GM18951 (cell line): ENCODE data around the gene HS6ST2.

ENCODE experiments used
- POLR2A ChIP-seq: IDR thresholded peaks from 4 replicates; pipeline ENCODE4 v1.6.1; 2011; ENCODE audit warnings: mild to moderate bottlenecking; ENCODE audit not compliant: insufficient read length, insufficient read depth; ENCODE audit errors: extremely low read depth
- in situ Hi-C: fragments of 300-500 bp; cut with MboI; formaldehyde crosslinking; loops from one replicate; pipeline ENCODE4 v1.12.0; 2022; ENCODE audit warnings: low sequenced_read_pairs, mixed read lengths, inconsistent platforms; ENCODE audit not compliant: unreplicated experiment

HS6ST2 gene

GRCh38 chrX:132820675-132821074, 137.8 kb downstream of the HS6ST2 start:
- in situ Hi-C loops, result no loop called here
- no peak for TF ChIP-seq POLR2A

DNA sequence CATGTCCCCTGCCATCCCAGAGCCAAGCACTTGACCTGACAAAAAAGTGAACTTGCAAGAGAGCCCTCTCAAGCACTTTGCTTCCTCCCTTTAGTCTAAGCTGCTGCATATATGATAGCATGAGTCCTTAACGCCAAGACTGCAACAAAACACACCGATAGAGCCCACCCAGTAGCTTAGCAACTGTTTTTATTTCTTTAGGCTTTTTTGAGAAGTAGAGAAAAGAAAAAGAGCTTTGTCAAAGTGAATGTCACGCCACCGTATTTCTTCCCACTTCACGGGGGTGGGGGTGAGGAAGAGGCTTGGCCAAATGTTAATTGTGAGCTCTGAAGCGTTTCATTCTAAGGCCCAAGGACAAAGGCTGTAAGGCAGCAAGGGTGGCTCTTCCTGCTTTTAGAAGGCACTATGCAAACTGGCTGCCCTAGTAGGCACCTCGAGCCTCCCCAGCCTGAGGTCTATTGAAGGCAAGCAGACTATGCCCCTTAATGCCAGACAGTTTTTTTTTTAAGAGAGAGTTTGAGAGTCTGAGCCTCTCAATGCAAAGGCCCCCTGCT, 138.6 kb downstream of the HS6ST2 start:
- TF ChIP-seq POLR2A, result no peak
- in situ Hi-C loops, result no loop called here

DNA sequence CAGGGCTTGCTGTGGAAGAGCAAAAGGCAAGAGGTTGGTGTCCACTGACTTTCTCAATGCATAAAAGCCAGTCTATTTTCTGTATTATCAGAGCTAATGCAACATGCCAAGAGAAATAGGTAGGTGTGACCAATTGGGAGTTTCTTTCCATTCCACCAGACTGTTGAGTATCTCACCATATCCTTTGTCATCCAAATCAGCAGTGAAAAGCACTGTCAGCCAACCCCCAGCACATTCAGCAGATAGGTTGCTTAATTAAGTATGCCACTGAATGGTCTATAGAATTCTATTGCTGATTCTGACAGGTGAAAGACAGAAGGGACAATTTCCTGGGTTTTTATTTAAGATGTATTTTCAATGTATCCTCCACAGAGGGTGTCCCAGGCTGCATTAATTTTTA, 139.8 kb downstream of the HS6ST2 start:
- in situ Hi-C loops, result no loop called here
- TF ChIP-seq POLR2A, result no peak

DNA sequence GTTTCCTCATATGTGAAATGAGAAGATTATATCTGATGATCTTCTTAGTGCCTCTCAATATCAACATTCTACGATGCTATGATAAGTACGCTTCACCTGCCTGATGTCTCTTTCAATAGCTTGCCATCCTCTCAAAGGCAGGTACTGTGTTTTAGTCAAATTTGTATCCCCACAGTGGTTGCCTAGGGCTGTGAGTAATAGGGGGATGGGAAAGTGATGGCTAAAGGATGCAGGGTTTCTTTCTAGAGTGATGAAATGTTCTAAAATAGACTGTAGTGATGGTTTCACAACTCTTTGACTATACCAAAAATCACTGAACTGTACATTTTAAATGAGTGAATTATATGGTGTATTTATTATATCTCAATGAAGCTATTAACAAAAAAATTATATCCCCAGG, 142.8 kb downstream of the HS6ST2 start:
- in situ Hi-C loops, result no loop called here
- TF ChIP-seq POLR2A, result no peak

GRCh38 chrX:132810964-132811712, 147.3 kb downstream of the HS6ST2 start:
- in situ Hi-C loops, result no loop called here

DNA sequence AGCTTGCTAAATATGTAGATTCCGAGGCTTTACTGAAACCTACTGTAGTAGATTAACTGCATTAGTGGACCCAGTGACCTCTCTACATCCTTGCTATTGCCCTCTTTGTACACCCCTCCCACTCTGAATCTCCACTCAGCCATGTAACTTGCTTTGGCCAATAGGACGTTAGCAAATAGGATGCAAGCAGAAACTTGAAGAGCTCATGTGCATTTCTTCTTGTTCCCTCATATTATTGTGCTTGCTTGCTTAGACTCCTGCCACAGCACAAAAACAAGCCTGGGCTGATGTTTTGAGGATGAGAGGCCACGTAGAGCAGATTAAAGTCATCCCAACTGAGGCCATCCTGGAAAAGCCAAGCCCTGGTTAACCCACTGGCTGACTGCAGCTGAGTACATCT, 147.9 kb downstream of the HS6ST2 start:
- TF ChIP-seq POLR2A, result no peak
- in situ Hi-C loops, result no loop called here

More at GRCh38 chrX:132810964-132811712, 147.3 kb downstream of the HS6ST2 start:
- TF ChIP-seq POLR2A, result no peak

GRCh38 chrX:132809581-132809980, 148.8 kb downstream of the HS6ST2 start:
- TF ChIP-seq POLR2A, result no peak
- in situ Hi-C loops, result no loop called here

DNA sequence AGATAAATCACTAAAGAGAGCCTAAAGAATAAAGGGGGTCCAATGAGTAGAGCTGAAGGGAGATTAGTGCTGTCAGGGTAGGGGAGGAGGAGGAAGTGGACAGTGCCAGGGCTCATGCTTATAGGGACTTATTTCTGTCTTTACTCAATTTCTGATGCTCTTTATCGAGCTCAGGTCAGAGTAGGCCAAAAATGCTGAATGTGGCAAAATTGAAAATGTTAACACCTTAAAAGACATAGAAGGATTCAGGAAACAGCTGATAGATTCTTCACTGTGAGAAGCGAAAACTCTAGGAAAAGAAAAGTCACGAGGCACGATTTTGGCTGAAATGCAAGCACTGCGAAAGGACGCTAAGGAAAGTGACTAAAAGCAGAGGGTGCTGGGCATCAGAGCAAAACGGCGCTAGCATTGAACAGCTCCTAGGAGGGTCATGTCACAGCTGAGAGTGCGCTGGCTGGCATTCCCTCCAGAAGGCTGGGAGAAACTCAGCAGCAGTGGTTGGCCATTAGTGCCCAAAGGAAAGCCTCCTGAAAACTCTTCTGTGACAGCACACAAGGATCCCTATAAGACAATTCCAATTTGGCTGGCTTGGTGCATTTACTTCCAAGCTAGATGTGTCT, 150.9 kb downstream of the HS6ST2 start:
- no peak for TF ChIP-seq POLR2A

GRCh38 chrX:132802033-132802432, 156.4 kb downstream of the HS6ST2 start:
- no peak for TF ChIP-seq POLR2A
- in situ Hi-C loops, result no loop called here

More for the DNA sequence above, 150.9 kb downstream of the HS6ST2 start:
- in situ Hi-C loops, result no loop called here

DNA sequence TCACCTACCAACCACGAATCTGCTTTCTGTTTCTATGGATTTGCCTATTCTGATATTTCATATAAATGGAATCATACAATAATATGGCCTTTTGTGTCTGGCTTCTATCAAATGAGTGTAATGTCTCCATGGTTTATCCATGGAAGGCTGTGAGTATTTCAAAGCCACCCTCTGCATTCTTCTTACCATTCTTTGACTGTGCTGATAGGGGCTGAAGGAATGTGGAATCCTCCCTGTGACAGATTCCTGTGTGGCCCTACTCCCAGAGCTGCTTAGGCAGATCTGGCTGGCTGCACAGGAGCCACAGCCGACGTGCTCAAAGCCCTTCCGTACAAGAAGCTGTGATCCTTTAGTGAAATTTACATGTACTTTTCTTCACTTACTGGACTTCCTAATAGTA, 163.2 kb downstream of the HS6ST2 start:
- TF ChIP-seq POLR2A, result no peak
- in situ Hi-C loops, result no loop called here

- in situ Hi-C loops, result no loop called here
- no peak for TF ChIP-seq POLR2A
Observed at GRCh38 chrX:132791714-132792113, 166.7 kb downstream of the HS6ST2 start.

GRCh38 chrX:132790329-132790728, 168.1 kb downstream of the HS6ST2 start:
- in situ Hi-C loops, result no loop called here

DNA sequence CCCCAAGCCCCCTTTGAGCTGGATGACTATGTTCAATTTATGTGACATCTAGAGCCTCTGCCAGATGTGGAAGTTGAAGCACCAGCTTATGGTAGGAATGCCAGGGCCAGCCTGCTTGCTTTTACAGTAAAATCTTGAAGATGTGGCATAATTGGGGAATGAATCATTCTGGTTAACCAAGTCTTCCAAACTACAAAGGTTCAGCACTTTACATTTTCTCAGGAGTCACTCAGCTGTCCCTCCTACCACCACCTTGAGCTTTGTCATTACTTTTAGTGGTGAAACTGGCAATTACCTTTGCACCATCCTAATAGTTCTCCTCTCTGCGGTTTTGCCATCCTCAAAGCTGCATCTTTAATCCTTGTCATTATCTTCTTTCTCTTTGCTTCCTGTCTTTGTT, 172.2 kb downstream of the HS6ST2 start:
- in situ Hi-C loops, result no loop called here
- TF ChIP-seq POLR2A, result no peak

More at GRCh38 chrX:132790329-132790728, 168.1 kb downstream of the HS6ST2 start:
- TF ChIP-seq POLR2A, result no peak

- in situ Hi-C loops, result no loop called here
- TF ChIP-seq POLR2A, result no peak
Observed at GRCh38 chrX:132778917-132779316, 179.5 kb downstream of the HS6ST2 start.
